Adrenal gland (tissue), 12 donors: Measurements from ENCODE around the gene WIPI1. TPM values are rescaled to one million over a fixed set of nuclear protein-coding genes. Genes with fewer than 3 reads are reported as not detected.
A peak's percentile ranks its signal among the peaks of the same experiment; 100 is the strongest.

Source experiments
- DNase-seq, 7 donors: peaks; one replicate each; pipeline ENCODE4 v3.0.0-alpha.2; 2019 to 2020
- H3K27ac ChIP-seq, 5 donors: fragments of 200-600 bp; sonication (generic) in 4 of 5; 1 replicate in 3 of 5; 2 replicates in 2 of 5; pipeline versions ENCODE4 v1.5.1 to v1.8.0; 2016 to 2020; ENCODE audit warnings: mild to moderate bottlenecking in 1 of 5
- H3K27me3 ChIP-seq: fragments of 200-600 bp; 2 replicates; pipeline ENCODE4 v1.8.0; 2021
- H3K36me3 ChIP-seq, 2 donors: fragments of 200-600 bp; replicated peaks in 1 of 2; 1 replicate in 1 of 2; 2 replicates in 1 of 2; pipeline versions ENCODE4 v1.5.1 to v1.8.0; 2018 to 2022
- H3K4me1 ChIP-seq, 2 donors: fragments of 200-600 bp; replicated peaks in 1 of 2; 1 replicate in 1 of 2; 2 replicates in 1 of 2; pipeline versions ENCODE4 v1.5.1 to v1.8.0; 2018 to 2021
- H3K4me3 ChIP-seq, 4 donors: fragments of 200-600 bp; sonication (generic) in 3 of 4; one replicate each; pipeline ENCODE4 v1.5.1; 2016 to 2018
- H3K9me3 ChIP-seq, 3 donors: fragments of 200-600 bp; sonication (generic) in 1 of 3; replicated peaks in 1 of 3; 1 replicate in 2 of 3; 2 replicates in 1 of 3; pipeline versions ENCODE4 v1.5.1 to v1.8.0; 2016 to 2021
- POLR2A ChIP-seq, 2 donors: fragments of 450-650 bp; IDR thresholded peaks; one replicate each; pipeline ENCODE4 v1.6.1; 2017; ENCODE audit warnings: antibody characterized with exemption in 2 of 2, mild to moderate bottlenecking in 2 of 2, moderate library complexity in 1 of 2
- WGBS, 4 donors: extraction: QIAGEN DNeasy Blood & Tissue Kit in 2 of 4; methylation state at CpG; one replicate each; pipeline versions ENCODE4 v1.1.5 to v1.1.7; 2013 to 2017; 5-methylcytosine and 5-hydroxymethylcytosine counted together
- intact Hi-C, 2 donors: fragments of 100-400 bp; cut with DNase I; formaldehyde crosslinking; loops; one replicate each; pipeline versions ENCODE4 v1.14.1 to v1.15.0; 2022 to 2023
- polyA plus RNA-seq, 3 donors: library from polyadenylated mRNA; stranded (reverse); fragments of 200-250 nt in 2 of 3; fragments of 350-450 nt in 1 of 3; fragmentation: Illumina TruSeq in 1 of 3; extraction: RNeasy Lipid Tissue Mini Kit (QIAGEN cat#74804) in 1 of 3; gene quantifications; one replicate each; pipeline ENCODE4 v1.2.3, GENCODE V29; 2013 to 2014
- total RNA-seq, 9 donors: library from RNA; depleted of rRNA in 4 of 9; stranded (reverse); fragments of >200 nt in 4 of 9; fragments of 120-200 nt in 1 of 9; fragmentation: NEBNext Ultra II Directional in 1 of 9; extraction: Animal tissue kit (Norgen Biotek cat#: 25700) in 1 of 9; gene quantifications; one replicate each; pipeline versions ENCODE4 v1.1.0 to v1.2.4, GENCODE V29; 2013 to 2023
- TF ChIP-seq, protein P1 (sequence below), 6 experiments: fragments of 450-650 bp in 4 of 6; fragments of 200-600 bp in 2 of 6; sonication (generic) in 1 of 6; IDR thresholded peaks; 1 replicate in 5 of 6; 2 replicates in 1 of 6; pipeline versions ENCODE4 v1.5.1 to v1.8.0; 2016 to 2021; ENCODE audit warnings: antibody characterized with exemption in 6 of 6, mild to moderate bottlenecking in 2 of 6, moderate library complexity in 1 of 6
- donor health status: healthy with polysubstance abuse.
- donor health status: Bipolar disorder and iron deficiency.
- donor health status: DM: yes; HTN: yes; CAD: no.
- donor health status: DM: no; HTN: no; CAD: no.
- donor health status: DM: no; HTN: no; CAD: no.
- donor health status: DM: yes; HTN: yes; CAD: no.

WIPI1 gene
- total and polyA plus RNA-seq, 12 donors = 19.3 to 148 (median 39.7) TPM

DNA sequence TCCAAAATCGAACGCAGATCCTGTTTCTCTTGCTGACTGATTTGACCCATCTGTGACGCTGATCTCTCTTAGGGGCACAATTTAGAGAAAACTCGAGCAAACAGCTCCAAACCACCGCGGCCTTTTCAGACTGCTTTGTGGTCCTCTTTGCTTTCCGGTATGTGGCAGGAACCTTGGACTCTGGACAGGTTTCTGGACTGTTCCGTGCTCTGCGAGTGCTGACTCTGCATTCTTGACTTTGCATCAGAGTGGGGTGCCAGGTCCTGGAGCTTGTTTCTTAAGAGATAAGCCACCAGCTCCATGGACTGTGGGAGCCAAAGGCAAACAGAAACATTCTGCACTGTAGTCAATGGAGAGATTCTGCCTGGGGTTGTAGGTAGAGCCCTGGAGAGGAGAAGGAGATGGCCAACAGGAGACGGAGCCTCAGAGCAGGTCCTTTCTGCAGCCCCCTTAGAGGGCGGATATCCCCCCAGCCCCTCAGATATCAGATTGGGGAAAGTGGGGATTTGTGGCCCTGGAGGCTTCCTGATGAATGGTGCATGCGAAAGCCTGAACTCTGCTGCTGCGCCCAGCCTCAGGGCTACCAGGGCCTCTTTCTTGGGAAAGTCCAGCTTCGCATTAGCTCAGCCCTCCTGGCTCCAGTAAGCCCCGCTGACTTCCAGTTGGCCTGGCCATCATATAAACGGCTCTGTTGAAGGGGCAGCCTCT lies 65.6 kb downstream of the WIPI1 start:
- Histone ChIP-seq H3K4me1 (peaks cover 0 to 8% of the 10 kb centered on the region in 2 donors), H3K4me3 (no peak overlapping the region), H3K9me3 (no peaks in the 10 kb centered on the region), H3K27ac (no peak overlapping the region), H3K27me3 (no peaks in the 10 kb centered on the region), H3K36me3 (no peaks in the 10 kb centered on the region)
- TF ChIP-seq, protein P1, sequence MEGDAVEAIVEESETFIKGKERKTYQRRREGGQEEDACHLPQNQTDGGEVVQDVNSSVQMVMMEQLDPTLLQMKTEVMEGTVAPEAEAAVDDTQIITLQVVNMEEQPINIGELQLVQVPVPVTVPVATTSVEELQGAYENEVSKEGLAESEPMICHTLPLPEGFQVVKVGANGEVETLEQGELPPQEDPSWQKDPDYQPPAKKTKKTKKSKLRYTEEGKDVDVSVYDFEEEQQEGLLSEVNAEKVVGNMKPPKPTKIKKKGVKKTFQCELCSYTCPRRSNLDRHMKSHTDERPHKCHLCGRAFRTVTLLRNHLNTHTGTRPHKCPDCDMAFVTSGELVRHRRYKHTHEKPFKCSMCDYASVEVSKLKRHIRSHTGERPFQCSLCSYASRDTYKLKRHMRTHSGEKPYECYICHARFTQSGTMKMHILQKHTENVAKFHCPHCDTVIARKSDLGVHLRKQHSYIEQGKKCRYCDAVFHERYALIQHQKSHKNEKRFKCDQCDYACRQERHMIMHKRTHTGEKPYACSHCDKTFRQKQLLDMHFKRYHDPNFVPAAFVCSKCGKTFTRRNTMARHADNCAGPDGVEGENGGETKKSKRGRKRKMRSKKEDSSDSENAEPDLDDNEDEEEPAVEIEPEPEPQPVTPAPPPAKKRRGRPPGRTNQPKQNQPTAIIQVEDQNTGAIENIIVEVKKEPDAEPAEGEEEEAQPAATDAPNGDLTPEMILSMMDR (IDR thresholded peaks at IDR 0.05) = no peak
- TF ChIP-seq POLR2A (IDR thresholded peaks at IDR 0.05) = no peak
- intact Hi-C loops = no loop called here
- DNase-seq = peak in 2 of 7 donors; percentile 17 to 47
- WGBS, 4 donors = 86 to 94% (median 90%) methylated on average over 14 to 16 of the region's 16 CpGs

DNA sequence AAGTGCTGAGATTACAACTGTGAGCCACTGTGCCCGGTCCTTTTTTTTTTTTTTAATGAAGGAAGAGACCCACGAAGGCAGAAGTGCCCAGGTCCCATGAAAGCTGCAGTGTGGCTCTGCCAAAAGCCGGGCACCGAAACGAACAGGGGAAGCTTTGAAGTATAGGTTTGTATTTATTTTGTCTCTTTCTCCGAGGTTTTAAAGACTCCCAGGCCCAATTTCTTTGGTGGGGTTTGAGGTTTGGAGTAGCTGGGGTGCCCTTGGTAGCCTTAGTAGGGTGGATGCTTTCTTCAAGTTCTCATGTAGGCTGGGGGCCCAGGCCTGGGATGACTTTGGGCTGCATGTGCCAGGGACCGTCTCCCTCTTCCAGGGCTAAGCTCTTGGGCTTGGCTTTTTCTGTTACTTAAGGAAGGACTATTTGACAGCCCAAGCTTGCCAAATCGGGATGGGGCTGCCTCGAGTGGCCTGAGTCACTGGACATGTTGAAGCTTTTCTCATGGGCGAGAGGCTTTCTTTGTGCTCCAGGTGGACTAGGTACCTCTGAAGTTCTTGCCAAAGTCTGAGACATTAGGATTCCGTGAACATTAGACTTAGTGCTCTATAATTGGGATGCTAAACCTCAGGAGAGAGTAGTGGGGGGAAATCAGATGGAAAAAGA lies 66.3 kb downstream of the WIPI1 start:
- TF ChIP-seq, protein P1 (IDR thresholded peaks at IDR 0.05) = no peak
- no peak for TF ChIP-seq POLR2A (IDR thresholded peaks at IDR 0.05)
- H3K4me3 ChIP-seq = no peak overlapping the region
- DNase-seq = peak in 1 of 7 donors; percentile 13
- no peaks in the 10 kb centered on the region for H3K36me3 ChIP-seq
- intact Hi-C loops = no loop called here
- H3K4me1 ChIP-seq = peaks cover 0 to 12% of the 10 kb centered on the region in 2 donors
- no peaks in the 10 kb centered on the region for H3K27me3 ChIP-seq
- H3K9me3 ChIP-seq = no peaks in the 10 kb centered on the region
- H3K27ac ChIP-seq = no peak overlapping the region
- 76 to 92% (median 91%) methylated on average over 11 of the region's 11 CpGs for WGBS, 4 donors

DNA sequence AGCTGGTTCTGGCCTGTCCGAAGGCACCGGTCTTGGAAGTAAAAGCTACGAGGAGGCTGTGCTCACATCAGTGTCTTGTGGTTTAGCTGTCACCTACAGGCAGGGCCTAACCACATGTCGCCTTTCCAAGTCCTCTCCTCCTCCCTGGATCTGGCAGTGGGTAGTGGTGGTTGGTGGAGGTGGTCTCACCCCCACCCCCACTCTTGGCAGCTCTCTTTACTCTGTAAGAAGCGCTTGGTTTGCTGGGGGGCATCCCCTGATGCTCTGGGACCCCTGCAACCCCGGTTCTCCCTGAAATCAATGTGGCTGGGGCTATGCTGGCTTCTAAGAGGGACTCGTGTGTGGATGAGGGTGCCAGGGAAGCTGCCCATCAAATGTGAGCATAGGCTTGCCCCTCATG lies 68.3 kb downstream of the WIPI1 start:
- Histone ChIP-seq H3K4me1 (peaks cover 0 to 4% of the 10 kb centered on the region in 2 donors), H3K36me3 (no peaks in the 10 kb centered on the region), H3K27ac (no peak overlapping the region), H3K27me3 (no peaks in the 10 kb centered on the region), H3K4me3 (no peak overlapping the region), H3K9me3 (no peaks in the 10 kb centered on the region)
- no peak for TF ChIP-seq POLR2A (IDR thresholded peaks at IDR 0.05)
- TF ChIP-seq, protein P1 (IDR thresholded peaks at IDR 0.05) = no peak
- WGBS, 4 donors = 64 to 83% (median 75%) methylated on average over 6 to 7 of the region's 7 CpGs
- intact Hi-C loops = loop anchor here in 1 of 2 donors (10.0 kb wide), 1 partner anchor 94 kb away; the partner anchor contains the start of genes ARSG and SLC16A6
- DNase-seq = peak in 1 of 7 donors; percentile 17

DNA sequence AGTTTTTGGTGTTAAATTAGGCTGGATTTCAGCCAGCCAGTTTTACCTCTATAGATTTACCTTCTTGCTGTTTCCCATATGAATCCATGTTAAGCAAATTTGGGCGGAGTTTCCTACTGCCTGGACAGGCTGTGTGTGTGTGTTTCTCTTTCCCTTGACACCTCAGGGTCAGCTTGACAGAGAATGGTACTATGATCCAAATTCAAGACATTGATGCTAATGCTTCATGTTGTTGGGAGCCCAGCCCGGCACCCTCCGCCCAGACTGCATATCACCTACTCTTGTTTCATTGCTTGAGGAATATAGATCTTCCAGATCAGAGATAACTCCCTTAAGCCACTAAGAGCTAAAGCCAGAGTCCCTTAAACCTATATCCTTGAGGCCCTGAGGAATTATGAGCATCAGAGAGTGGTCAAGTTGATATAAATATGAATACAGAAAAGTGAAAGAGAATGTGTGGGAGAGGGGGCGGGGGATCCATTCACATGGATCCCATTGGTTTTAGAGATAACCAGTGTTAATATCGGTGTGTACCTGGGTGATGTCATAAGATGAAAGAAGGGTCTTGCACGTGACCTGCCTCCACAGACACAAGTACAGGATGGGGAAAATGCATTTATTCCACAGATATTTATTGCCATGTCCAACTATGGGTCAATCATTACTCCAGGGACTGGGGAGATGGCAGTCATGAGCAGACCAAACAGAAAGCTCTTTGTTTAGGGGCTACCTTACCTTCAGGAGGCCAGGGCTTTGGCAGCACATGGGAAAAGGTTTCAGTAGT lies 69.7 kb downstream of the WIPI1 start:
- H3K4me1 ChIP-seq = peaks cover 0 to 11% of the 10 kb centered on the region in 2 donors
- peak in 2 of 7 donors; percentile 8 to 46 for DNase-seq
- no peaks in the 10 kb centered on the region for H3K36me3 ChIP-seq
- no peaks in the 10 kb centered on the region for H3K9me3 ChIP-seq
- no peaks in the 10 kb centered on the region for H3K27me3 ChIP-seq
- WGBS, 4 donors = 90 to 94% (median 92%) methylated on average over 6 of the region's 6 CpGs
- H3K4me3 ChIP-seq = no peak overlapping the region
- no peak for TF ChIP-seq POLR2A (IDR thresholded peaks at IDR 0.05)
- TF ChIP-seq, protein P1 (IDR thresholded peaks at IDR 0.05) = no peak
- intact Hi-C loops = loop anchor here in 1 of 2 donors (10.0 kb wide), 1 partner anchor 93 kb away; the partner anchor contains the start of genes ARSG and SLC16A6
- no peak overlapping the region for H3K27ac ChIP-seq
